WI38 (cell line): ENCODE data around the gene KCNC1.

Source experiments
- H3K4me3 ChIP-seq: 2 replicates; pipeline ENCODE4 v1.5.1; 2011; ENCODE audit warnings: low read depth, mild to moderate bottlenecking, control low read depth, low read length
- TF ChIP-seq, protein P1 (sequence below): IDR thresholded peaks from 2 replicates; pipeline ENCODE4 v1.5.1; 2012; ENCODE audit warnings: low read depth, mild to moderate bottlenecking, control low read depth, low read length

The KCNC1 gene

DNA sequence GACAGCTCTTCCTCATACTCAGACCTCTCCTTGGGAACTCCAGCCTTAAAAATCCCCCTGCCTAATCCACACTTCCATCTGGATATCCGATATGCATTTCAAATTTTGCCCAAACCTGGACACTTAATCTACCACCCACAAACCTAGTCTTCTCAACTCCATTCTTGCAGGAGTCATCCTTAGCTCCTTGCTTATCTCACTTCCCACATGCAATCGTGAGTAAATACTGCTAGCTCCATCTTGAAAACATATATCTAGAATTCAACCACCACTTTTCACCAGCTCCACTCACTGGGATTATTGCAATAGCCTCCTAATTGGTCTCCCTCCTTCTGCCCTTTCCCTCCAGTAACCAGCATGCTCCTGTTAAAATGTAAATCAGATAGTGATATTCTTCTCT is 17.8 kb upstream of the KCNC1 start:
- TF ChIP-seq, protein P1, sequence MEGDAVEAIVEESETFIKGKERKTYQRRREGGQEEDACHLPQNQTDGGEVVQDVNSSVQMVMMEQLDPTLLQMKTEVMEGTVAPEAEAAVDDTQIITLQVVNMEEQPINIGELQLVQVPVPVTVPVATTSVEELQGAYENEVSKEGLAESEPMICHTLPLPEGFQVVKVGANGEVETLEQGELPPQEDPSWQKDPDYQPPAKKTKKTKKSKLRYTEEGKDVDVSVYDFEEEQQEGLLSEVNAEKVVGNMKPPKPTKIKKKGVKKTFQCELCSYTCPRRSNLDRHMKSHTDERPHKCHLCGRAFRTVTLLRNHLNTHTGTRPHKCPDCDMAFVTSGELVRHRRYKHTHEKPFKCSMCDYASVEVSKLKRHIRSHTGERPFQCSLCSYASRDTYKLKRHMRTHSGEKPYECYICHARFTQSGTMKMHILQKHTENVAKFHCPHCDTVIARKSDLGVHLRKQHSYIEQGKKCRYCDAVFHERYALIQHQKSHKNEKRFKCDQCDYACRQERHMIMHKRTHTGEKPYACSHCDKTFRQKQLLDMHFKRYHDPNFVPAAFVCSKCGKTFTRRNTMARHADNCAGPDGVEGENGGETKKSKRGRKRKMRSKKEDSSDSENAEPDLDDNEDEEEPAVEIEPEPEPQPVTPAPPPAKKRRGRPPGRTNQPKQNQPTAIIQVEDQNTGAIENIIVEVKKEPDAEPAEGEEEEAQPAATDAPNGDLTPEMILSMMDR: no peak
- H3K4me3 ChIP-seq: no peak overlapping the region

DNA sequence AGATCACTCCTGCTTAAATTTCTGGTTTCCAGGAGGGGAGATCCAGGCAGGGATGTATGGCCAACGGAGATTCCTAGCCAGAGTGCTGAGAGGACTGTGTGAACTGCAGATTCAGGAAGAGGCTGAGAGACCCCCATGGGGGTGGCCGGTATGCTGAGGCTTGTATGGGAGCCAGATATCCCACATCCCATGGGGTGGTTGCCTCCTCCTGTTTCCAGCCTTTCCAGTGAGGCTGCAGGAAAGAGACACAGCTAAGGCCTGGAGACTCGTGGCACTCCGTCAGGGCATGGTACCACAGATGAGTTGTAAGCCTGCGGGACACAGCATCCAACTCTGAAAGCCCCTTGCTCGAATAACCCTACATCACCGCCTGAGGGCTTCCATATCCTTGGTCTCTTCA is 16.6 kb upstream of the KCNC1 start:
- H3K4me3 ChIP-seq: no peak overlapping the region
- TF ChIP-seq, protein P1: no peak

DNA sequence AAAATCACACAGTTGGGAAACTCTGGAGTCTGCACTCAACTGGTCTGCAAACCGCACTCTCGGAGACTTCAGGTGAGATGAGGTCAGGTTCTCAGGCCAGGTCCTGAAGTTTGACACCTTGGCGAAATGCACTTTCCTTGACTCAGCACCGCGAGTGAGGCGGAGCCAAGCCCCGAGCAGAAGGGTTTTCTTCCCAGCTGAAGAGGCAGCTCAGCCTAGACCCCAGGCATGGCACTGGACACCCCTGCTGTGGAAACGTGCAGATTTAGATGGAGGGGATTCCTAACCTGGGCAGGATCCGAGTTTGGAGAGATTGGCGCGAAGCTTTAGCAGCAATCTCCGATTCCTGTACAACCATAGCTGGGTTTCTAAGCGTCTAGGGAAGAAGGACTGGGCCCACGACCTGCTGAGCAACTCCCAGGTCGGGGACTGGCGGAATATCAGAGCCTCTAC is 16.0 kb upstream of the KCNC1 start:
- TF ChIP-seq, protein P1: no peak
- H3K4me3 ChIP-seq: no peak overlapping the region

DNA sequence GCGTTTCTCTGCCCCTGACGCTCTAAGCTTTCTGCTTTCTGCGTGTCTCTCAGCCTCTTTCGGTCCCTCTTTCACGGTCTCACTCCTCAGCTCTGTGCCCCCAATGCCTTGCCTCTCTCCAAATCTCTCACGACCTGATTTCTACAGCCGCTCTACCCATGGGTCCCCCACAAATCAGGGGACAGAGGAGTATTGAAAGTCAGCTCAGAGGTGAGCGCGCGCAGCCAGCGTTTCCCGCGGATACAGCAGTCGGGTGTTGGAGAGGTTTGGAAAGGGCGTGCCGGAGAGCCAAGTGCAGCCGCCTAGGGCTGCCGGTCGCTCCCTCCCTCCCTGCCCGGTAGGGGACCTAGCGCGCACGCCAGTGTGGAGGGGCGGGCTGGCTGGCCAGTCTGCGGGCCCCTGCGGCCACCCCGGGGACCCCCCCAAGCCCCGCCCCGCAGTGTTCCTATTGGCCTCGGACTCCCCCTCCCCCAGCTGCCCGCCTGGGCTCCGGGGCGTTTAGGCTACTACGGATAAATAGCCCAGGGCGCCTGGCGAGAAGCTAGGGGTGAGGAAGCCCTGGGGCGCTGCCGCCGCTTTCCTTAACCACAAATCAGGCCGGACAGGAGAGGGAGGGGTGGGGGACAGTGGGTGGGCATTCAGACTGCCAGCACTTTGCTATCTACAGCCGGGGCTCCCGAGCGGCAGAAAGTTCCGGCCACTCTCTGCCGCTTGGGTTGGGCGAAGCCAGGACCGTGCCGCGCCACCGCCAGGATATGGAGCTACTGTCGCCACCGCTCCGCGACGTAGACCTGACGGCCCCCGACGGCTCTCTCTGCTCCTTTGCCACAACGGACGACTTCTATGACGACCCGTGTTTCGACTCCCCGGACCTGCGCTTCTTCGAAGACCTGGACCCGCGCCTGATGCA is 15.3 kb upstream of the KCNC1 start, which contains the start of gene MYOD1:
MYOD1 (plus strand) TSS at position 544 of the 910 bp plus-strand sequence; CDS start at position 756, 212 bp downstream.
- no peak within 1 kb of the TSS for H3K4me3 ChIP-seq
- TF ChIP-seq, protein P1: no peak

DNA sequence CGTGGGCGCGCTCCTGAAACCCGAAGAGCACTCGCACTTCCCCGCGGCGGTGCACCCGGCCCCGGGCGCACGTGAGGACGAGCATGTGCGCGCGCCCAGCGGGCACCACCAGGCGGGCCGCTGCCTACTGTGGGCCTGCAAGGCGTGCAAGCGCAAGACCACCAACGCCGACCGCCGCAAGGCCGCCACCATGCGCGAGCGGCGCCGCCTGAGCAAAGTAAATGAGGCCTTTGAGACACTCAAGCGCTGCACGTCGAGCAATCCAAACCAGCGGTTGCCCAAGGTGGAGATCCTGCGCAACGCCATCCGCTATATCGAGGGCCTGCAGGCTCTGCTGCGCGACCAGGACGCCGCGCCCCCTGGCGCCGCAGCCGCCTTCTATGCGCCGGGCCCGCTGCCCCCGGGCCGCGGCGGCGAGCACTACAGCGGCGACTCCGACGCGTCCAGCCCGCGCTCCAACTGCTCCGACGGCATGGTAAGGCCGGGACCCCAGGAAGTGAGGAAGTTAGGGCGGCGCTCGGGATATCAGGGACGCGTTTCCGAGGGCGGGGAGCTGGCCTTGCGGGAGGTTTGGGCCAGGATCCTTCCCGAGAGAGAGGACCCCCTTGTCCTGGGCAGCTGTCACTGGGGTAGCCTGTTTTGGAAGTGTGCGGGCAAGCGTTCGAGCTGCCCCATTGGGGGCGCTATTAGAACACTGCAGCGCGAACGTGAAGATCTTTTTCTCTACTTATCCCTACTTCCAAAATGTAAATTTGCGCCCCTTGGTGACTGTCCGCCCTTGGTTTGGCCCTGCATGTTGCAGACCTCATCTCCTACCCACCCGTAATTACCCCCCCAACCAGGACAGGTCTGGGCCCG is 14.4 kb upstream of the KCNC1 start:
- TF ChIP-seq, protein P1: no peak
- H3K4me3 ChIP-seq: no peak overlapping the region

DNA sequence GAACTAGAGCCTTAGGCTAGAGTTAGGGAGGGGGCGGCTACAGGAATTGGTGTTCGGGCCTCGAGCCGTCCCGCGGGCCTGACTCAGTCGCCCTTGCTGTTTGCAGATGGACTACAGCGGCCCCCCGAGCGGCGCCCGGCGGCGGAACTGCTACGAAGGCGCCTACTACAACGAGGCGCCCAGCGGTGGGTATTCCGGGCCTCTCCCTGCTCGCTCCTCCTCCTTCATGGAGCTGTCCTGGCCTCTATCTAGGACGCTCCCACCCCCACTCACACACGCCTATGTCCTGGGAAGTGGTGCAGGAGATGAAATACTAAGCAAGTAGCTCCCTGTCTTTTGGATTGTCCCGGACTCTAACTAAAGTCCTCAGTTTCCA is 13.8 kb upstream of the KCNC1 start:
- TF ChIP-seq, protein P1: no peak
- no peak overlapping the region for H3K4me3 ChIP-seq
